ENCODE results near the gene SRPK1. TPM values are rescaled to one million over a fixed set of nuclear protein-coding genes. Genes with fewer than 3 reads are reported as not detected.

The SRPK1 gene
- total and polyA plus RNA-seq, 2 of the 8 experiments (the other 6 are each of a cell fraction or from before 2014, with no cell fraction given): 25.7 to 116 TPM

DNA sequence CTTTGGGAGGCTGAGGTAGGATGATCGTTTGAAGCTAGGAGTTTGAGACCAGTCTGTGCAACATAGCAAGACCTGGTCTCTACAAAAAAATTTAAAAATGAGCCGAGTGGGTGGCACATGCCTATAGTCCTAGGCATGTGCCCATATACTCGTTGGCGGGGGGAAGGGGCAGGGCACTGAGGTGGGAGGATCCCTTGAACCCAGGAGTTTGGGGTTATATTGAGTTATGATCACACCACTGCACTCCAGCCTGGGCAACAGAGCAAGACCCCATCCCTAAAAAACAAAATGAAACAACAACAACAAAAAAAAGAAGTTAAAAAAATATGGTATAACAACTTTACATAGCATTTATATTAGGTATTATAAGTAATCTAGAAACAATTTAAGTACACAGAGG is 67.9 kb downstream of the SRPK1 start (continued):
- no peak for TF ChIP-seq SP1 (IDR thresholded peaks at IDR 0.05; ENCODE audit: low read depth, low read length)
